ENCODE data around the gene GLT1D1. TPM values are rescaled to one million over a fixed set of nuclear protein-coding genes. Genes with fewer than 3 reads are reported as not detected.
A peak's percentile ranks its signal among the peaks of the same experiment; 100 is the strongest.
"Not testable (repeated sequence)": the region's sequence is repeated elsewhere in the genome, so short reads cannot be mapped to it uniquely, and the experiment has no call there.

GLT1D1 gene
- total and polyA plus RNA-seq, 12 donors, result 0.07 to 0.50 (median 0.33) TPM; not detected in 4

DNA sequence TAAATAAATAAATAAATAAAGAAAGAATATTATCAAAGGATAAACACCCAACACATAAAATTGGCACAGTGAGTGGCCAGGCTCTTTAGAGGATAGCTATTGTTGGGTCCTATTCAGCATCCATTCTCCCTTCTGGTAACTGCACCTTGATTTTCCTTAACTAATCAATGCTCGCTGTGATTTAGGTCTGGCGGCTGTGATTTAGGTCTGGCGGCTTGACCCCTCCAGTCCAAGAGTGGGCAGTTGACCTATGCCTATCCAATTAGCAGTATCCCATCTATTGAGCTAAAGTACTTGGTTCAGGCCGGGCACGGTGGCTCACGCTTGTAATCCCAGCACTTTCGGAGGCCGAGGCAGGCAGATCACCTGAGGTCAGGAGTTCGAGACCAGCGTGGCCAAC, 19.9 kb upstream of the GLT1D1 start:
- DNase-seq, result no peak
- Histone ChIP-seq H3K9me3 (replicated peaks in 1 of 3) (no peaks in the 10 kb centered on the region), H3K36me3 (replicated peaks in 1 of 2) (no peaks in the 10 kb centered on the region), H3K4me3 (no peak overlapping the region), H3K27ac (no peak overlapping the region), H3K4me1 (replicated peaks in 1 of 2) (no peaks in the 10 kb centered on the region), H3K27me3 (no peaks in the 10 kb centered on the region)
- TF ChIP-seq POLR2A (IDR thresholded peaks at IDR 0.05), result no peak
- TF ChIP-seq, protein P1, sequence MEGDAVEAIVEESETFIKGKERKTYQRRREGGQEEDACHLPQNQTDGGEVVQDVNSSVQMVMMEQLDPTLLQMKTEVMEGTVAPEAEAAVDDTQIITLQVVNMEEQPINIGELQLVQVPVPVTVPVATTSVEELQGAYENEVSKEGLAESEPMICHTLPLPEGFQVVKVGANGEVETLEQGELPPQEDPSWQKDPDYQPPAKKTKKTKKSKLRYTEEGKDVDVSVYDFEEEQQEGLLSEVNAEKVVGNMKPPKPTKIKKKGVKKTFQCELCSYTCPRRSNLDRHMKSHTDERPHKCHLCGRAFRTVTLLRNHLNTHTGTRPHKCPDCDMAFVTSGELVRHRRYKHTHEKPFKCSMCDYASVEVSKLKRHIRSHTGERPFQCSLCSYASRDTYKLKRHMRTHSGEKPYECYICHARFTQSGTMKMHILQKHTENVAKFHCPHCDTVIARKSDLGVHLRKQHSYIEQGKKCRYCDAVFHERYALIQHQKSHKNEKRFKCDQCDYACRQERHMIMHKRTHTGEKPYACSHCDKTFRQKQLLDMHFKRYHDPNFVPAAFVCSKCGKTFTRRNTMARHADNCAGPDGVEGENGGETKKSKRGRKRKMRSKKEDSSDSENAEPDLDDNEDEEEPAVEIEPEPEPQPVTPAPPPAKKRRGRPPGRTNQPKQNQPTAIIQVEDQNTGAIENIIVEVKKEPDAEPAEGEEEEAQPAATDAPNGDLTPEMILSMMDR (IDR thresholded peaks at IDR 0.05), result no peak
- WGBS, 4 donors, result 90 to 97% (median 94%) methylated on average over 9 to 10 of the region's 10 CpGs
- intact Hi-C loops (cut with DNase I), result no loop called here

DNA sequence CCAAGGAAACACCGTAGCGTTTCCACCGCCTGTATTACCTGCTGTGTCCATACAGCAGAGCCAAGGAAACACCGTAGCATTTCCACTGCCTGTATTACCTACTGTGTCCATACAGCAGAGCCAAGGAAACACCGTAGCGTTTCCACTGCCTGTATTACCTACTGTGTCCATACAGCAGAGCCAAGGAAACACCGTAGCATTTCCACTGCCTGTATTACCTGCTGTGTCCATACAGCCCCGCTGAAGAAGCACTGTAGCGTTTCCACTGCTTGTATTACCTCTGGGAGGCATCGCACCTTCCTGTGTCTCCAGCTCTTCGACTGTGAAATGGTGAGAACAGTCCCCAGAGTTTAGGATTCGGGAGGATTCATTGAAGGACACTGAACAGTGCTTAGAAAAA, 13.4 kb upstream of the GLT1D1 start:
- H3K36me3 ChIP-seq (replicated peaks in 1 of 2); H3K27me3 ChIP-seq; H3K4me1 ChIP-seq (replicated peaks in 1 of 2); H3K27ac ChIP-seq; H3K4me3 ChIP-seq; H3K9me3 ChIP-seq (replicated peaks in 1 of 3); DNase-seq; intact Hi-C loops (cut with DNase I): not testable (repeated sequence)
- WGBS, 4 donors, result 70 to 76% (median 71%) methylated on average over 11 to 12 of the region's 12 CpGs

DNA sequence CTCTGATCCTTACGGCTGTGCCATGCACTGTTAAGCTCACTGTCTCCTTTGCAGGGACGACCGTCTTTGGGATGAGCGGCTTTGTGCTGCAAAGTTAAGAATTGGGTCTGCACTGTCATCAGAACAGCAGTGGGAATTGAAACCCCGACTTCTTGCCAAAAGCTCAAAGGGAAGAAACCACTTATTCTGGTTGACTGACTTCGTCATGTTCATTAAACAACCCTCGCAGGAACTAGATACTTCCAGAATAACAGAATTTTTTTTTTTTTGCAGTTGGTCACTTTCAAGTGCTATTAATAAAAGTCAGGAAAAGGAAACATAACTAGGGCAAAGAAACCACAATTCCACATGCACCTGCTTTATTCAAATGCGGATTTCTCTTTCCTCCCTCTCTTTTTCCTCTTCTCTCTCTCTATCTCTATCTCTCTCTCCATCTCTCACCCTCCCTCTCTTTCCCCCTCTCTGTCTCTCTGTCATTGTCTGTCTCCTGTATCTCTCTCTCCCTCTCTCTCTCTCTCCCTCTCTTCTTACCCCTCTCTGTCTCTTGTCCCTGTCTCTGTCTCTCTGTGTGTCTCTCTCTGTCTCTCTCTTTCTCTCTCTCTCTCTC, 12.3 kb upstream of the GLT1D1 start:
- WGBS, 4 donors, result 34 to 49% (median 45%) methylated on average over 8 of the region's 8 CpGs
- H3K4me3 ChIP-seq, result no peak overlapping the region
- peak in 1 of 7 donors; percentile 12 for DNase-seq
- no peaks in the 10 kb centered on the region for H3K27me3 ChIP-seq
- no peaks in the 10 kb centered on the region for H3K9me3 ChIP-seq (replicated peaks in 1 of 3)
- intact Hi-C loops (cut with DNase I), result no loop called here
- no peaks in the 10 kb centered on the region for H3K4me1 ChIP-seq (replicated peaks in 1 of 2)
- no peak overlapping the region for H3K27ac ChIP-seq
- H3K36me3 ChIP-seq (replicated peaks in 1 of 2), result no peaks in the 10 kb centered on the region
- no peak for TF ChIP-seq POLR2A (IDR thresholded peaks at IDR 0.05)
- TF ChIP-seq, protein P1 (IDR thresholded peaks at IDR 0.05), result no peak

DNA sequence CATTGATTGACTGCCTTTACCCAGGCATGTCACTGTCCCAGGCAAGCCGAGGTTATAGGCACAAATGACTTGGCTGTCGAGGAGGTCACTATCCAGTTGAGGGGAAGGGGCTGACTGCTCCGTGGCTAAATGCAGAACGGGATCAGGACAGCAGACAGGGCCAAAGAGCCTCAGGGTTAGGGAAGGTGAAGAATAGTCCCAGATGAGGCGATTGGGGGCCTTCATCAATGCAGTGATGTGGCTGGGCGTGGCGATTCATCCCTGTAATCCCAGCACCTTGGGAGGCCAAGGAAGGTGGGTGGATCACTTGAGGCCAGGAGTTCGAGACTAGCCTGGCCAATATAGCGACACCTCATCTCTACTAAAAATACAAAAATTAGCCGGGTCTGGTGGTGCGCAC, 10.7 kb upstream of the GLT1D1 start:
- Histone ChIP-seq H3K27ac (no peak overlapping the region), H3K36me3 (replicated peaks in 1 of 2) (no peaks in the 10 kb centered on the region), H3K4me3 (no peak overlapping the region), H3K9me3 (replicated peaks in 1 of 3) (no peaks in the 10 kb centered on the region), H3K4me1 (replicated peaks in 1 of 2) (no peaks in the 10 kb centered on the region), H3K27me3 (no peaks in the 10 kb centered on the region)
- DNase-seq, result no peak
- TF ChIP-seq, protein P1 (IDR thresholded peaks at IDR 0.05), result no peak
- TF ChIP-seq POLR2A (IDR thresholded peaks at IDR 0.05), result no peak
- intact Hi-C loops (cut with DNase I), result no loop called here
- 77 to 91% (median 85%) methylated on average over 11 of the region's 11 CpGs for WGBS, 4 donors

DNA sequence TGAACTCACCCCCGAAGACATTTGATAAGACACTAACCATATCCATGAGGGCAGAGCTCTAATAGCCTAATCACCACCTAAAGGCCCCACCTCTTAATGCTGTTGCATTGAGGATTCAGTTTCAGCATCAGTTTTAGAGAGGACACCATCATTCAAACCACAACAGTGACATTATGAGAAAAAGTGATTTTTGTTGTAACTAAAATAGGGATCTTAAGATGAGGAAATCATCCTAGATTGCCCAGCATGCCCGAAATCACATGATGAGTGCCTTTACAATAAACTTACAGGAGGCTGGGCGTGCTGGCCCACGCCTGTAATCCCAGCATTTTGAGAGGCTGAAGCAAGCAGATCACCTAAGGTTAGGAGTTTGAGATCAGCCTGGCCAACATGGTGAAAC, 9.7 kb upstream of the GLT1D1 start:
- no peaks in the 10 kb centered on the region for H3K27me3 ChIP-seq
- no peaks in the 10 kb centered on the region for H3K4me1 ChIP-seq (replicated peaks in 1 of 2)
- H3K9me3 ChIP-seq (replicated peaks in 1 of 3), result no peaks in the 10 kb centered on the region
- no peak overlapping the region for H3K4me3 ChIP-seq
- H3K27ac ChIP-seq, result no peak overlapping the region
- no peak for DNase-seq
- intact Hi-C loops (cut with DNase I), result no loop called here
- TF ChIP-seq, protein P1 (IDR thresholded peaks at IDR 0.05), result no peak
- TF ChIP-seq POLR2A (IDR thresholded peaks at IDR 0.05), result no peak
- 73 to 81% (median 76%) methylated on average over 4 of the region's 4 CpGs for WGBS, 4 donors
- H3K36me3 ChIP-seq (replicated peaks in 1 of 2), result no peaks in the 10 kb centered on the region

All from adrenal gland (tissue), 12 donors.